RWPE2 (cell line): ENCODE results near the gene VSIG4.

Experiments
- ATAC-seq: fragments of 200-7000 bp; cut with Tn5 transposase; 3 replicates; pipeline ENCODE4 v1.9.1; 2021; ENCODE audit warnings: low read depth
- DNase-seq: peaks from one replicate; pipeline ENCODE4 v3.0.0-alpha.2; 2020; ENCODE audit warnings: low spot score
- H3K27ac ChIP-seq: fragments of 450-650 bp; 2 replicates; pipeline ENCODE4 v1.5.1; 2017; ENCODE audit warnings: mild to moderate bottlenecking; ENCODE audit not compliant: poor library complexity, severe bottlenecking
- H3K27me3 ChIP-seq: fragments of 250-450 bp; sonication (Bioruptor Pico); 2 replicates; pipeline ENCODE4 v1.5.1; 2021; ENCODE audit warnings: mild to moderate bottlenecking, moderate library complexity; ENCODE audit not compliant: insufficient read depth, poor library complexity, severe bottlenecking
- H3K36me3 ChIP-seq: fragments of 250-450 bp; sonication (Bioruptor Pico); 2 replicates; pipeline ENCODE4 v1.5.1; 2020; ENCODE audit warnings: low read depth, mild to moderate bottlenecking, moderate library complexity
- H3K4me1 ChIP-seq: fragments of 250-450 bp; sonication (Bioruptor Pico); 2 replicates; pipeline ENCODE4 v1.5.1; 2021; ENCODE audit warnings: mild to moderate bottlenecking, moderate library complexity; ENCODE audit not compliant: insufficient read depth, poor library complexity, severe bottlenecking
- H3K4me3 ChIP-seq: fragments of 250-450 bp; sonication (Bioruptor Pico); 2 replicates; pipeline ENCODE4 v1.5.1; 2021; ENCODE audit warnings: mild to moderate bottlenecking, moderate library complexity; ENCODE audit not compliant: severe bottlenecking
- H3K9me3 ChIP-seq: fragments of 250-450 bp; sonication (Bioruptor Pico); 2 replicates; pipeline ENCODE4 v1.5.1; 2021; ENCODE audit warnings: mild to moderate bottlenecking, moderate library complexity; ENCODE audit not compliant: severe bottlenecking
- TF ChIP-seq, protein P1 (sequence below): fragments of 450-650 bp; IDR thresholded peaks from one replicate; pipeline ENCODE4 v1.5.1; 2017; ENCODE audit warnings: mild to moderate bottlenecking, moderate library complexity; ENCODE audit not compliant: poor library complexity, severe bottlenecking

VSIG4 gene

DNA sequence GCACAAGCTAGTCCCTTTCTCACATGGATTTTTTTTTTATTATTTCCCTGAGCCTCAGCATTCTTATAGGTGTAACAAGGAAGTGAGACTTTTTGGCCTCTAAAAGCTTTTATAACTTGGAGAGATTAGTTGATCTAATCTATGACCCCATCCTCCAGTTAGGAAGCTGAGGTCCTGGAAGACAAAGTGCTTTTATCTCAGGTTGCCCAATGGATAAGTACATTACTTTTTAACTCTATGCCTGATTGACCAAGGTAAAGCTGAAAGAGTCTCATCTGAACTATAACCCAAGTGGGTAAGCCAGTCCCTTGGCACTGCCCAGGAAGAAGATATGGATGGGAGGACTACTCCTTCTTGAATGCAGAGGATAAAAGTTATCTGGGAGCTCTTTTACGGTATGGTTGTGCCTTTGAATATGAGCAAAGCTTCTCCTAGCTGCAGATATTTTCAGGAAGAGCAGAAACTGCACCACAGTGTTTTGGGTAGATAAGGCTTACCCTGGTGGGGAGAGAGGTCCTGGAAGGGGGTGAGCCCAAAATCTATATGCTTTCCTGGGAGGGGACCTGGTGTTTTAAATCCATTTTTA is 40.2 kb downstream of the VSIG4 start:
- H3K9me3 ChIP-seq: no peaks in the 10 kb centered on the region
- ATAC-seq: no peak
- no peak overlapping the region for H3K4me3 ChIP-seq
- no peaks in the 10 kb centered on the region for H3K27me3 ChIP-seq
- H3K36me3 ChIP-seq: no peaks in the 10 kb centered on the region
- DNase-seq: no peak
- H3K27ac ChIP-seq: no peak overlapping the region
- H3K4me1 ChIP-seq: no peaks in the 10 kb centered on the region
- TF ChIP-seq, protein P1, sequence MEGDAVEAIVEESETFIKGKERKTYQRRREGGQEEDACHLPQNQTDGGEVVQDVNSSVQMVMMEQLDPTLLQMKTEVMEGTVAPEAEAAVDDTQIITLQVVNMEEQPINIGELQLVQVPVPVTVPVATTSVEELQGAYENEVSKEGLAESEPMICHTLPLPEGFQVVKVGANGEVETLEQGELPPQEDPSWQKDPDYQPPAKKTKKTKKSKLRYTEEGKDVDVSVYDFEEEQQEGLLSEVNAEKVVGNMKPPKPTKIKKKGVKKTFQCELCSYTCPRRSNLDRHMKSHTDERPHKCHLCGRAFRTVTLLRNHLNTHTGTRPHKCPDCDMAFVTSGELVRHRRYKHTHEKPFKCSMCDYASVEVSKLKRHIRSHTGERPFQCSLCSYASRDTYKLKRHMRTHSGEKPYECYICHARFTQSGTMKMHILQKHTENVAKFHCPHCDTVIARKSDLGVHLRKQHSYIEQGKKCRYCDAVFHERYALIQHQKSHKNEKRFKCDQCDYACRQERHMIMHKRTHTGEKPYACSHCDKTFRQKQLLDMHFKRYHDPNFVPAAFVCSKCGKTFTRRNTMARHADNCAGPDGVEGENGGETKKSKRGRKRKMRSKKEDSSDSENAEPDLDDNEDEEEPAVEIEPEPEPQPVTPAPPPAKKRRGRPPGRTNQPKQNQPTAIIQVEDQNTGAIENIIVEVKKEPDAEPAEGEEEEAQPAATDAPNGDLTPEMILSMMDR: no peak

DNA sequence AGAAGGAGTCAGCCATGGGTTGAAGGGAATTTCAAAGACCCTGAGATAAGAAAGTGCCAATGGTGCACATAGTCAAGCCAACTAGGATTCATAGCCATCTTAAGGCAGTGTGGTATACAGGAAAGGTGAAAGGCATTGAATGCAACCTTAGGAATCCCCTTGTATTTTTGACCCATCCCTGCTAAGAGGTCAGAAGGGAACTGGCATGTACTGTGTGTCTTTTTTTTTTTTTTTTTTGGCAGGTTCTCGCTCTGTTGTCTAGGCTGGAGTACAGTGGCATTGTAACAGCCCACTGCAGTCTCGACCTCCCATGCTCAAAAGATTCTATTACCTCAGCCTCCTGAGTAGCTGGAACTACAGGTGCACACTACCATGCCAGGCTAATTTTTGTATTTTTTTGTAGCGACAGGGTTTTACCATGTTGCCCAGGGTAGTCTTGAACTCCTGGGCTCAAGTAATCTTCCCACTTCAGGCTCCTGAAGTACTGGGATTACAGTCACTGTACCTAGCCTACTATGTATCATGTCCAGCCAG is 40.8 kb downstream of the VSIG4 start:
- TF ChIP-seq, protein P1: no peak
- Histone ChIP-seq H3K4me3 (no peak overlapping the region), H3K4me1 (no peaks in the 10 kb centered on the region), H3K27me3 (no peaks in the 10 kb centered on the region), H3K36me3 (no peaks in the 10 kb centered on the region), H3K9me3 (no peaks in the 10 kb centered on the region), H3K27ac (no peak overlapping the region)
- no peak for DNase-seq
- ATAC-seq: no peak

DNA sequence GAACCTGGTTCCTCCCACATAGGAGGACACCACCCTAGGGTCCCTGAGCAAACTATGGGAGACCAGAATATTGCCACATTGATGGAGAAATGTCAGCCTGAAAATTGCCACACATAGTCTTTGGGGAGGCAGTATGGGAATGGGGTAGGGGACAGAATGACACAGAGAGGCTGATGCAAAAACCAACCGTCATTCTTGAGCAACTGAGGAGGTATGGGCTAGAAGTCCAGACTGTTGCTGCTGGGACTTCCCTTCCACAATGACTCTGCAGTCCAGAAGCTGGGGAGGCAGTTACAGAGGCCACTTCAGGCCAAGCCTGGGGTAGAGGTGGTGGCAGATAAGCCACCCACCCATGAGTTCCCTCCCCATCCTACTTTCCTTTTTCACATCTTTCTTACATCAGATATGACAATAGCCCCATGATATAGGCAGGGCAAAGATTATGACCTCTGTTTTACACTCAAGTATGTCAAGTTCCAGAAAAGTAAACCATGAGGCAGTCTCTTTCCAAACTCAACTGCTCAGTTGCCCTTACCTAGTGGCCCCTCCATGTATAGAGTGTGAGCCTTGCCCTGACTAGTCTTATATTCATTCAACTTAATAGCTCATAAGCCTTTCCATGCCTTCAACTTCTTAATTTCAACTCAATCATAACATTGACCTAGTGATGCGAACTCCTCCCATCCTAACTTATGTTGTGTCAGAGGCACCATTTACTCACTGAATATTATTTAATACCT is 41.7 kb downstream of the VSIG4 start:
- Histone ChIP-seq H3K4me3 (no peak overlapping the region), H3K36me3 (no peaks in the 10 kb centered on the region), H3K4me1 (no peaks in the 10 kb centered on the region), H3K9me3 (no peaks in the 10 kb centered on the region), H3K27me3 (no peaks in the 10 kb centered on the region), H3K27ac (no peak overlapping the region)
- TF ChIP-seq, protein P1: no peak
- ATAC-seq: no peak
- DNase-seq: no peak

DNA sequence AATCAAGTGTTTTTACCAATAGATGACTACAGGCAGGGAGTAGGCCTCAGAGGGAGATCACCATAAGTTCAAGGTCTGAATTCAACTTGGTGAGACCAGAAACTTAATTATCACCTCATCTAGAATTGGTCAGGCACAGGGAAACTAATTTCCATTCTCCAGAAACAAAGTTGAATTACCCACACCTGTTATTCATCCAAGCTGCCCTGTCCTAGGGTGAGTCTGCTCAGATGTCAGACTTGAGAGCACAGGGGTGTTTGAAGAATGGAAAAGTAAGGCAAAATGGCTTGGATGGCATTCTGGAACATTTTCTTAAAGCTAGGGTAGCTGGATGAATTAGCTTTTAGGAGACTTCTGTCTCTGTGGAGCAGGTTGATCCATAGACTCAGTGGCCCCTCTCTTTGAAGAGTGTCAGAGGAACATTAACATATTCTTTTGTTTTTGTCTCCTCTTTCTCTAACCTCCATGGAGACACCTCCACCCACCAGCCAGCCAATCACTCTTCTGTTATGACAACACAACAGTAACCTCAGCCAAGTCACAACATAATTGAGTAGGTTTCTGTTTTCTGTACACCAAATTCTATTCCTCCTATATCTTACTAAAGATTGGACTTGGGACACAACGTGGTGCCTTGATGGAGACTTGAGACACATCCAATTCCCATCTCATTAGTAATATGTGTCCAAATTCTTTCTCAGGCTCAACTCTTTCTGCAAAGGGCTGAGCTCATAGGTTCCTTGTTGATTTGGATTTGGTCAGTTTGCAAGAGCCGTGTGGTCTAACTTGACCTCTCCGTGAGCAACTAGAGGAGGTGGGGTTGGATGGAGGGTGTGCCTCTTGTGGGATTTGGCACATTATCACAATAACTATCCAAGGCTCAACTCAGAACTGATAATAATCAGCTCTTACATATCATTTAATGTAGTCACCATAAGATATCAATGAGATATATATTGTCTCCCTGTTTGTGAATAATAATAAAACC is 45.1 kb downstream of the VSIG4 start:
- H3K9me3 ChIP-seq: no peaks in the 10 kb centered on the region
- H3K27ac ChIP-seq: no peak overlapping the region
- no peaks in the 10 kb centered on the region for H3K36me3 ChIP-seq
- no peaks in the 10 kb centered on the region for H3K4me1 ChIP-seq
- TF ChIP-seq, protein P1: no peak
- DNase-seq (no peak), ATAC-seq (no peak)
- no peak overlapping the region for H3K4me3 ChIP-seq
- H3K27me3 ChIP-seq: no peaks in the 10 kb centered on the region
